ENCODE data around the gene SHQ1.
A peak's percentile ranks its signal among the peaks of the same experiment; 100 is the strongest.

Gene SHQ1

DNA sequence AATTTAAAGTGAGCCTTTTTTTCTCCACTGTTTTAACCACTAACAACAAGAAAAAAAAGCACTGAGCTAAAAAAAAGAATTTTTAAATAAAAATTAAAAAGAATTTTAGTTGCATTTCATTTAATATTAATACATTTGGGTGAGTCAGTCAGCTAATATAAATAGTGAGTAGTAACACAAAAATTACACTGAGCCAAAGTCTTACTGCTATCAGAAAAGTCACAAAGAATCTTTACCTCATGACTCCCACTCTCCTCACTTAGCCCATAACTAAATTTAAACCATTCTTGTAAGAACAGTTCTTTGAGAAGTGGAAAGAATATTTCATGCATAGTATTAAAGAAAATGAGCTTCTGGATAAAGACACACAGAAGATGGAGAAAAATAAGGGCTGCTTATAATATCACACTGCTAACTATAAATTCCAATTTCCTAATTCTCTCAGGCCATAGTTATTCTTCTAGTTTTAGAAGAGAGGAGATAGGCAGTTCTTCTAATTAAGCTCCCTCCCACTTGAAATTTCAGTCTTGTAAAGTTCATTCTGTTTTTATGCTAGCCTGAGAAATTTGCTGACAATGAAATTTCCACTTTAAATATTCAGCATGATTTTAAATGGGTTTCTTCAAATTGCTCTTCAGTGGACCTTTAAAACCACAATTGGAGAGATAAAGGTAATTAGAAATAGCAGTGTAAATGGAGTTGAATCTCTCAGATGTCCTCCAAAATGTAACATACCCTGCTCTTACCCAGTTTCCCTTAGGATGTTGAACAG is 17.6 kb downstream of the SHQ1 start:
- TF ChIP-seq, protein P1, sequence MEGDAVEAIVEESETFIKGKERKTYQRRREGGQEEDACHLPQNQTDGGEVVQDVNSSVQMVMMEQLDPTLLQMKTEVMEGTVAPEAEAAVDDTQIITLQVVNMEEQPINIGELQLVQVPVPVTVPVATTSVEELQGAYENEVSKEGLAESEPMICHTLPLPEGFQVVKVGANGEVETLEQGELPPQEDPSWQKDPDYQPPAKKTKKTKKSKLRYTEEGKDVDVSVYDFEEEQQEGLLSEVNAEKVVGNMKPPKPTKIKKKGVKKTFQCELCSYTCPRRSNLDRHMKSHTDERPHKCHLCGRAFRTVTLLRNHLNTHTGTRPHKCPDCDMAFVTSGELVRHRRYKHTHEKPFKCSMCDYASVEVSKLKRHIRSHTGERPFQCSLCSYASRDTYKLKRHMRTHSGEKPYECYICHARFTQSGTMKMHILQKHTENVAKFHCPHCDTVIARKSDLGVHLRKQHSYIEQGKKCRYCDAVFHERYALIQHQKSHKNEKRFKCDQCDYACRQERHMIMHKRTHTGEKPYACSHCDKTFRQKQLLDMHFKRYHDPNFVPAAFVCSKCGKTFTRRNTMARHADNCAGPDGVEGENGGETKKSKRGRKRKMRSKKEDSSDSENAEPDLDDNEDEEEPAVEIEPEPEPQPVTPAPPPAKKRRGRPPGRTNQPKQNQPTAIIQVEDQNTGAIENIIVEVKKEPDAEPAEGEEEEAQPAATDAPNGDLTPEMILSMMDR (conservative IDR thresholded peaks at IDR 0.05; ENCODE audit: control insufficient read depth, insufficient read depth, low read depth, low read length) = no peak
- H3K4me3 ChIP-seq (ENCODE audit: control insufficient read depth, low read depth, low read length) = no peak overlapping the region
- peak; percentile 32 for DNase-seq (ENCODE audit: low read depth)

DNA sequence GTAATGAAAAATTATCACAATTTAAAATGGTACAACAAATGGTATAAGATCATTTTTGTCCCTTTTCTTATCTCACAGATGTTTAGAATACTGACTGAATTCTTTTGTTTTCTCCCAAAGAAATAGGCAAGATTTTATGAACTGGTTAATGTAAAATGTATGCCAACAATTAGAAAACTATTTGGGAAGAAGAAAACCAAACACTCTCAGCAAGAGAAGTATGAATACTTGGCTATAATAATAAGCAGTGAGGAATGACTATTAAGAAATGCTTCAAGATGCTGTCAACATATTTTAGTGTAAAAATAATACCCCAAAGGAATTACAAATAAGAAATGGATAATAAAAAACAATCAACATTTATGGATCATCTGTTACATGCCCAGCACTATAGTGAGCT is 18.5 kb downstream of the SHQ1 start:
- DNase-seq (ENCODE audit: low read depth) = no peak
- no peak overlapping the region for H3K4me3 ChIP-seq (ENCODE audit: control insufficient read depth, low read depth, low read length)
- TF ChIP-seq, protein P1 (conservative IDR thresholded peaks at IDR 0.05; ENCODE audit: control insufficient read depth, insufficient read depth, low read depth, low read length) = no peak

DNA sequence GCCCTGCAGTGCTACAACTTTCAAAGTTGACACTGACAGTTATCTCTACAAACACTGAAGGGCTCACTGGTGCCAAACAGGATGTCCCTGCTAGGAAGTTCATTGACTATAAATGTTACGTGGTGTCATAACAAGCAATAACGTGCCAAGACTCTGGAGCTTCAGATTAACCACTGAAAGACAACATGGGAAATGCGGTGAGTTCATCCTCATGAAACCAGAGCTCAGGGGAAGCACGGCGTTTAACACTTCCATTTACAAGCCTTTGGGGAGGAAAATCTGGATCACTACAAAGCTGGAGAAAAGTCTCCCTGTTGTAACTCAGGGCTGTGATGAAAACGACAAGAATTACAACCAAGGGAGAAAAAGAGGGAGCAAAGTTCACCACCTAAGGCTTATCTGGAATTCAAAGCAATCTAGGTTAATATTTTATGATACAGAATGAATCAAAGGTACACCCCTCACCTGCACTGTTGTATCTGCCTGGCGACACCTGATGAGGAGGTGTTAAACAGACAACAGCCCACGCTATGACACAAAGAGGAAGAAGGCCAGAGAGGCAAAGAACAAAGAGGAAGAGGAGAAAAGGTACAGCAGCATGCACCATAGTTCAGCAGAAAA is 27.0 kb downstream of the SHQ1 start:
- peak; percentile 76 for DNase-seq (ENCODE audit: low read depth)
- TF ChIP-seq, protein P1 (conservative IDR thresholded peaks at IDR 0.05; ENCODE audit: control insufficient read depth, insufficient read depth, low read depth, low read length) = no peak
- no peak overlapping the region for H3K4me3 ChIP-seq (ENCODE audit: control insufficient read depth, low read depth, low read length)

DNA sequence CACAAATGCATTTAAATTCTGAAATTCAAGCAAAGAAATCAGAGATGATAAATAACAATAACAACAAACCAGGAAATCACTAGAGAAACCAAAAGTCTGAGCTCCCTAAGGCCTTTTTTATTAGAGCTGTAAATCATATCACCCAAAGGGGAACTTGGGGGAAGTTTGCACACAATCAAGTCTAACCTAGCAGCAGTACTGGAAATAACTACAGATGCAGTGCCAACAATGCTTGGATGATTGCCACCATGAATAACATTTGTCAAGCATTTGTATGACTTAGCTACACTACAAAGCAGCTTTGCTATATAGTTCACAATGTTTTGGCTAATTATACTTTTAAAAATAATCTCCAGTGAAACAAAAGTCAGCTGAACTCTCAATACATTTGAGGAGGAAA is 27.8 kb downstream of the SHQ1 start:
- TF ChIP-seq, protein P1 (conservative IDR thresholded peaks at IDR 0.05; ENCODE audit: control insufficient read depth, insufficient read depth, low read depth, low read length) = no peak
- peak; percentile 84 for DNase-seq (ENCODE audit: low read depth)
- H3K4me3 ChIP-seq (ENCODE audit: control insufficient read depth, low read depth, low read length) = no peak overlapping the region

DNA sequence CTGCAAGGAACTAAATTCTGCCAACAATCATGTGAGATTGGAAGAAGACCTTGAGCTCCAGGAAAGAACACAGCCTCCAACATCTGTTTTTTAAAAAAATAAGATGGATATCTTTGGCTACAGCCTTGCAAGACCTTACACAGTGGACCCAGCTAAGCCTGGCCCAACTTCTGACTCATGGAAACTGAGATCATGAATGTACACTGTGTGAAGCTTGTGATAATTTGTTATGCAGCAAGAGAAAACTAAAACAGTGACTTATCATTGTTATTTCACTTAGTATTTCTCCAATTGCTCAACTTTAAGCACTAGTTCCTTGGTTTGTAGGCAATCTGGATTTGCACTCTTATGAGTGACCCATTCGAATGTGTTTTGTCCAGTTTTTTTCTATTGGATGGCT is 29.3 kb downstream of the SHQ1 start:
- H3K4me3 ChIP-seq (ENCODE audit: control insufficient read depth, low read depth, low read length) = no peak overlapping the region
- peak; percentile 97 for DNase-seq (ENCODE audit: low read depth)
- TF ChIP-seq, protein P1 (conservative IDR thresholded peaks at IDR 0.05; ENCODE audit: control insufficient read depth, insufficient read depth, low read depth, low read length) = no peak

DNA sequence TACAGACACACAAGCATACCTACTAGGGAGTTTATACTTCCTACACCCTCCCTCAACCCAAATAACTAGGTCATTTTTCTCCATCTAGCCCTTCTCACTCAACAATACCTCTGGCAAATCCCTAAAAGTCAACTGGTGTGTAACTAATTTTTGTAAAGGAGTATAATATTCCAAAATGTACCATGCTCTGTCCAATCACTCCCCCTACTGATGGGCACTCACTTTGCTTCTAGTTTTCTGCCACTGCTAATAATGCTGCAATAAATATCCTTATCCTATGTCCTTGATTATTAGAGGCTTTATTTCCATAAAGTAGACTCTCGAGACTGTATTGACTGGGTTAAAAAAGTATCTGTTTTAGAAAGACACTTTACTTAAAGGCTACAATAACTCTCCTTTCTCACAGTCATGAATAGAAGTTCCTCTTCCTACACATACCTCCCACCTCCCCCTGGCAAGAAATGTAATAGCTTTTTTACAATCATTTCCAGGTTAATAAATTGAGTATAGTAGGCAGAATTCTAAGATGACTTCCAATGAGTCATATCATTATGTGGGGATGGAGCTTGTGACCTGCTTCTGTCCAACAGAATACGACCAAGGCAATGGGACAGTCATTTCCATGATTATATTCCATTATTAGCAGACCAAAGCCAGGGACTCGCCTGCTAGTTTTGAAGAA is 30.0 kb downstream of the SHQ1 start:
- DNase-seq (ENCODE audit: low read depth) = peak; percentile 53
- TF ChIP-seq, protein P1 (conservative IDR thresholded peaks at IDR 0.05; ENCODE audit: control insufficient read depth, insufficient read depth, low read depth, low read length) = peak; percentile 65
- H3K4me3 ChIP-seq (ENCODE audit: control insufficient read depth, low read depth, low read length) = no peak overlapping the region
